Fibroblast of peridontal ligament (primary cell): ENCODE data around the gene ZNF248.
"Not testable (repeated sequence)": the region's sequence is repeated elsewhere in the genome, so short reads cannot be mapped to it uniquely, and the experiment has no call there.

Source experiments
- DNase-seq: peaks from one replicate; pipeline ENCODE4 v3.0.0-alpha.2; 2010; ENCODE audit errors: extremely low read depth

Gene ZNF248

DNA sequence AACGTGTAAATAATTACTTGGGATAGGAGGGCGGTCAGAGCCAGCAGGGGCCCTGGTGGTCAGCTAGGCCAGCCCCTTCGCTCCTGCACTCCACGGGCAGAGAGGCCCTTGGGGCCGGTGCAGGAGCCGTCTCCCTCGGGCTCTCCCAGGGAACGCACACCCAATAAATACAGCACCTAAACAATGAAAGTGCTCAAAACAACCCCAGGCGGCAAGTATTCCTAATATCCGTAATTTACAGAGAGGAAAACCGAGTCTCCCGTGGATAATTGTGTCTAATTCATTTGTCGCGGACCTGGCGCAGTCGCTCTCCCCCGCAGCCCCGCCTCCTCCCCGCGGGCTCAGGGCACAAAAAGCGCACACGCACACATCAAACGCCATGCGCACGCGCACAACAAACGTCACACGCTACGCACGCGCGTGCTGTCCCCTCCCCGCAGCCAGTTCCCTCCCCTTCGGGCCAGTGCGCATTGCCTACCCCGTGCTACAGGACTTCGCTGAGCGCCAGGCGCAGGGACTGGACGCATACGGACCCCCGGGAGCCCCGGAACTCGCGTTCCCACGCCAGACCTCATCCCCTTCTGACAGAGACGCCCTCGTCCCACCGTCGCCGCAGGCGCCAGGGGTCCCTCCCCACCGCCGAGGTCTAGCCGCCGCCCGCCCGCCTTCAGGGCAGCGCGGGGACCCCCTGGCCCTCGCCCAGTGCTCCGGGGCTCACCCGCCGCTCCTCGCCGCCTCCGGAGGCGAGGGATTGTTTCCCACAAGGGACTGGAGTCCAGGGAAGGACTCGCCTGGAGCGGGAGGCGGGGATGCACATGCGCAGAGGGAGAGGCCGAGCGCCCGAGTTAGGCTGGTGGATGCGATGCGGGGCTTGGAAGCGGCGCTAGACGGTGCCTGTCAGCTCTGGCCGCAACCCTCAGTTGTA lies at the start of gene ZNF248:
Gene ZNF248 (minus strand): TSS at position 324 of the 925 bp plus-strand sequence. CDS start 1,300 bp downstream, outside the sequence.
- DNase-seq: peak; percentile 96

DNA sequence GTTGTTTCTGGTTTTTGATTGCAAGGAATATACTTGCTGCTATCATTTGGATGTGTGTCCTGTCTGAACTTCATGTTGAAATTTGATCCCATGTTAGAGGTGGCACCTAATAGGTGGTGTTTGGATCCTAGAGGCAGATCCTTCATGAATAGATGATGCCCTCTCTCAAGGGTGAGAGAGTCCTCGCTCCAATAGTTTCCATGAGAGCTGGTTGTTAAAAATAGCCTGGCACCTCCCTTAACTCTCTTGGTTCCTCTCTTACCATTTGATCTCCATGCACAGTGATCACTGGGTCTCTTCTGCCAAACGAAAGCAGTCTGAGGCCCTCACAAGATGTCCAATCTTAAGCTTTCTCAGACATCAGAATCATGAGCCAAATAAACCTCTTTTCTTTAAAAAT lies 49.0 kb upstream of the ZNF248 start:
- DNase-seq: no peak

DNA sequence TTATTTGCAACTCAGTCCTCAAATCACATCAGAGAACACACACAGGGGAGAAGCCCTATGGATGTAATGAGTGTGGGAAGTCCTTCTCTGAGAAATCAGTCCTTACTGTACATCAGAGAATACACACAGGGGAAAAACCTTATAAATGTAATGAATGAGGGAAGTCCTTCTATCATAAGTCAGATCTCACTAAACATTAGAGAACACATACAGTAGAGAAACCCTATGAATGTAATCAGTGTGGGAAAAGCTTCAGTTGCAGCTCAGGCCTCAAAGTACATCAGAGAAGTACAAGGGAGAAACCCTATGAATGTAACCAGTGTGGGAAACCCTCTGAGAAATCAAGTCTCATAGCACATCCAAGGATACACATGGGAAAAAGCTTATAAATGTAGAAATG lies 39.0 kb upstream of the ZNF248 start:
- no peak for DNase-seq

DNA sequence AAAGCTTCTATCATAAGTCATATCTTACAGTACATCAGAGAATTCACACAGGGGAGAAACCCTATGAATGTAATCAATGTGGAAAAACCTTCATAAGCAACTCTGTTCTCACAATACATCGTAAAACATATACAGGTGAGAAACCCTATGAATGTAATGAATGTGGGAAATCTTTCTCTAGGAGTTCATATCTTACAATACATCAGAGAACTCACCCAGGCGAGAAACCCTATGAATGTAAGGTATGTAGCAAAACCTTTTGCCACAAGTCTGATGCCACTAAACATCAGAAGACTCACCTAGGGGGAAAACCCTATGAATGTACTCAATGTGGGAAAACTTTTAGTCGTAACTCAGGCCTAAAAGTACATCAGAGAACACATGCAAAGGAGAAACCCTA lies 38.3 kb upstream of the ZNF248 start:
- no peak for DNase-seq

DNA sequence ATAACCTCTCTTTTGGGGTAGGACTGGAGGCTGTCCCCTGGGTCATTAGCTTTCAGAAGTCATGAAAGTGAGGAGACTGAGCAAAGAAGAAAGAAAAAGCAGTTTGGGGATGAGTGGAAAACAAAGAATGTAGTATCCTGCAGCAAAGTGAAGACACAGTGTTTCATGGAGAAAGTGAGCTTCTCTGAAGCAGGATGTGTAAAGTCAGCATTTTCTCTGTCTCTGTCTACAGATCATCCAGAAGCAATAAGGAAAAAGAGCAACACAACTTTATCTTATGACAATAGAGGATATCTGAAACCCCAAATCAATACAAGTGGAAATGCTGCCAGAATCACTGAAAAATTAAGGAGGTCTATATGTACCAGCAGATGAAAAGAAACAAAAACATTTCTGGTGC lies 28.4 kb upstream of the ZNF248 start:
- DNase-seq: no peak

DNA sequence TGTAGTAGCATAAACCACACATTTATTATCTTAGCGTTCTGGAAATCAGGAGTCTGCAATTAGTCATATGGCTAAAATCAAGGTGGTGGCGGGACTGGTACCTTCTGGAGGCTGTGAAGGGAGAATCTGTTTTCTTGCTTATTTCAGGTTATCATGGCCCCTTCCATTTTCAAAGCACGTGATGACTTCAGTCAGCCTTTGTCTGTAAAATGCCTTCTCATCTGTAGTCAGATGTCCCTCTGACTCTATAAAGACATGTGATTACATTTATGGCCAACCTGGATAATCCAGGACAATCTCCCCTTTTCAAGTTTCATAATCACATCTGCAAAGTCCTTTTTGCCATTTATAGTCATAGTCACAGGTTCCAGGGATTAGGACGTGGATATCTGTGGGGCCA lies 15.5 kb upstream of the ZNF248 start:
- DNase-seq: no peak

DNA sequence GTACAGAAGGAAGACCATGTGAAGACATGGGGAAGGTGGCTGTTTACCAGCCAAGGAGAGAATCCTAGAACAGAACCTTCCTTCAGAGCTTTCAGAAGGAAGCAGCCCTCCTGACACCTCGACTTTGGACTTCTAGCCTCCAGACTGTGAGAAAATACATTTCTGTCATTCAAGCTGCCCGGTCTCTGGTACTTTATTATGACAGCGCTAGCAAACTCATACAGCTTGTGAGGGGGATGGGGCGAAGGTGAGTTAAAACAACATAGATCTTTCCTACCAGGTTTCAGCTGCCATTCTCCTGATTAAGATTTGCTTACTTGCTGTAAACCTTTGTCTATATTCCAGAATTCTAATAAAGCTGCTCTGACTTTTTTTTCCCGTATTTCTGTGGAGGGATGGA lies 14.9 kb upstream of the ZNF248 start:
- no peak for DNase-seq

DNA sequence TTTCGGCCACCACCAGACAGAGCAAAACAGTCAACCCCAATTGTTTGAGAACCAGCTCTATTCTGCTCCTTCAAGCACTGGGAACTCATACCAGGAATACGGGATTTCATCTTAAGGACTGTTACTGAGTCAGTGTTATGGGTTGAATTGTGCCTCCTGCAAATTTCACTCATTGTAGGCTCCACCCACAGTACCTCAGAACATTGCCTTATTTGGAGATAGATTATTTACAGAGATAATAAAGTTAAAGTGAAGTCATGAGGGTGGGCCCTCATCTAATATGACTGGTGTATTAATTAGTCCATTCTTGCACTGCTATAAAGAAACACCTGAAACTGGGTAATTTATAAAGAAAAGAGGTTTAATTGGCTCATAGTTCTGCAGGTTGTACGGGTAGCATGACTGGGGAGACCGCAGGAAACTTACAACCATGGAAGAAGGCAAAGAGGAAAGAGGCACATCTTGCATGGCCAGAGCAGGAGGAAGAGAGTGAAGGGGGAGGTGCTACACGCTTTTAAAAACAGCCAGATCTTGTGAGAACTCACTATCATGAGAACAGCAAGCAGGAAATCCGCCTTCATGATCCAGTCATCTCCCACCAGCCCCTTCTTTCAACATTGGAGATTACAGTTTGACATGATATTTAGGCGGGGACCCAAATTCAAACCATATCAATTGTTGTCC lies 14.3 kb upstream of the ZNF248 start:
- no peak for DNase-seq

DNA sequence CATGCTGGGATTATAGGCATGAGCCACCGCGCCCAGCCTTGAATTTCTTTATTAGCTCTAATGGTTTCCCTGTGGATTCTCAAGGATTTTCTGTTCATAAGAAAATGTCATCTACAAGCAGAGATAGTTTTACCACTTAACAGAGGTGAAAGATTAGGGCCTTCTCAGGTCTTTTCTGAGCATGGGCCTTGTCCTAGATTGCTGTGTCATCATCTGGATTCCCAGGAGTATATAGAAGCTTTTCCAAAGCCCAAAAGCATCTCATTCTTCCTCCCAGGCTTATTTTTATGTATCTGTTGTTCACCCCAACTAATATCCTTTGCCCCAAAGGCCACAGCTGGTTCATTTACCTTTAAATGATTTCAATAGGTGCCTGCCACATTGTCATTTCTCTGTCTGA lies 13.7 kb upstream of the ZNF248 start:
- DNase-seq: no peak

DNA sequence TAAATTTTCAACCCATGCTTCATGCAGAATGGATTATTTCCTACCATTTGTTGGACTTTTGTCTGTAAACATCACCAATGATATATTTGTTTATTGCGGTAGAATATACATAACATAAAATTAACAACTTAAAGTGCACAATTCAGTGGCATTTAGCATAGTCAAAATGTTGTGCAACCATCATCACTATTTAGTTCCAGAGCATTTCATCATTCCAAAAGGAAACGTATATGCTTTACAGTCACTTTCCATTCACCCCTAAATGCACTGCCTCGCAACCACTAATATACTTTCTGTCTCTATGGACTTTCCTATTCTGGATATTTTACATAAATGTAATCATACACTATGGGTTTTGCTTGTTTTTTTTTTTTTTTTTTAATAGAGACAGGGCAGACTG lies 11.4 kb upstream of the ZNF248 start:
- no peak for DNase-seq

DNA sequence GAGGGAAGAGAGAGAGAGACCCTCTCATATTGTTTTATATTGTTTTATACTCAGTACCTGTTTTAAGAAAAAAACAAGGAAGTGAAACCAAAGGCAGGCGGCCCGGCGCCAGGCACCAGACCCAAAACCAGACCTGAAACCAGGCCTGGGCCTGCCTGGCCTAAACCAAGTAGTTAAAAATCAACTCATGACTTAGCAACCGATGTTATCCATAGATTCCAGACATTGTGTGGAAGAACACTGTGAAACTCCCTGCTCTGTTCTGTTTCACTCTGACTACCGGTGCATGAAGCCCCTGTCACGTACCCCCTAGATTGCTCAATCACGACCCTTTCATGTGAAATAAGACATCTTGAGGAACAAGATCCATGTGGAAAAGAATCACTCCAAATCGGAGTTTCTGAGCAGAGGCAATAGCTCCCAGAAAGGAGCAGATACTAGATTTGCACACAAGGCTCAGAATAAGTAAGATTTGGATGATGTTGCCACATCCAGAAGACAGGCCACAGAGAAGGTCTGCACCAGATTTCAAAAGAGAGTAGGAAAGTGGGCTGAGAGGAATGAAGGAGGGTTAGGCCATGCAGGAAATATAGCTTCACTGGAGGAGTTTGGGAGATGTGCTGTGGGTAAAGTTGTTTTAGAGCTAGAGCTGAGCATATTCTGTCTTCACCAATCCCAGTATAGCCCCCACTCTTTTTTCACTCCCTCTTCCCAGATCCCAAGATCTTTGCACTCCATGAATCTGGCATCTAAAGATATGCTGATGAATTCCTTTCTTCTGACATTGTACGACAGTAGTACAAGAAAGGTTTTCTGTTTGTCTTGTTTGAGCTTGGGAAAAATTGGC lies 8.8 kb upstream of the ZNF248 start:
- no peak for DNase-seq

DNA sequence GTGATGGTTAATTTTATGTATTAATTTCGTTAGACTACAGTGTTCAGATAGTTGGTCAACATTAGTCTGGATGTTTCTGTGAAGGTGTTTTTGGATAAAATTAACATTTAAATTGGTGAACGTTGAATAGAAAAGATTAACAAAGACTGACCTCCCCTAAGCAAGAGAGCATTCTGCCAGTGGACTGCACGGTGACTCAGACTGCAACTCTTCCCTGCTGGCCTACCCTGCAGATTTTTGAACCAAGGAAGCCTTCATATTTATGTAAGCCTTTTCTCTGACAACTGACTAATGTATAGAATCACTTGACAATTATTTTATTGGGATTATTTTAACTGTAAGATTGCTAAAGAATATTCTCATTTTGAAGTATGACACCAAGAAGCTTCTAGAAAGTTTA lies 7.9 kb upstream of the ZNF248 start:
- peak; percentile 4 for DNase-seq

DNA sequence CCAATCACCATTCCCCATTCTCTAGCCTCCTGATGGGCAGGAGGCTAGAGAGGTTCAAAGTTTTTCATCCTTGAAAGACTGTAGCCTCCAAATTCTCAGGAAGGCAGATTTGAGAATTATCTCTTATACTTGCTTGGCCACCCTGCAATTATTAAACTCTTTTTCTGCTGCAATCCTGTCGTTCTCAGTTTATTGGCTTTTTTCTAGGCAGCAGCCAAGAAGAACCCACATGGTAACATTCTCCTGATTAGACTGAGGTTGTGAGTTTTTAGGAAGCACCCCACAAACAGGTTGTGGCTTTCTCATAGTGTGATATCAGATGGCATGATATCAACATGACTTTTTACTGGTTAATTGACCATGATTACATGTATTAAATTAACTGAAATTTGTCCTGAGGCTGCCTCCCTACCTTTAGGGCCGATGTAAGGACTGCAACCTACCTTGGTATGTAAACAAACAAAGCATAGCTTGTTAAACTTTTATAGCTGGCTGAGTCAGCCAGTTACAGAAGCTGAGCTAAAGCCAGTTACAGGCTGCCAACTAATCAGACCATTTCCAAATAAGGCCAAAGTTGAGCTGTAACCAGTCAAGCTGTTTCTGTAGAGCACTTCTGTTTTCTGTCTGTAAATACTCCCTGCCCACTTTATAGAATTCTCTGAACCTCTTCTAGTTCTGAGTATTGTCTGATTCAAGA lies 3.2 kb upstream of the ZNF248 start:
- DNase-seq: peak; percentile 88

DNA sequence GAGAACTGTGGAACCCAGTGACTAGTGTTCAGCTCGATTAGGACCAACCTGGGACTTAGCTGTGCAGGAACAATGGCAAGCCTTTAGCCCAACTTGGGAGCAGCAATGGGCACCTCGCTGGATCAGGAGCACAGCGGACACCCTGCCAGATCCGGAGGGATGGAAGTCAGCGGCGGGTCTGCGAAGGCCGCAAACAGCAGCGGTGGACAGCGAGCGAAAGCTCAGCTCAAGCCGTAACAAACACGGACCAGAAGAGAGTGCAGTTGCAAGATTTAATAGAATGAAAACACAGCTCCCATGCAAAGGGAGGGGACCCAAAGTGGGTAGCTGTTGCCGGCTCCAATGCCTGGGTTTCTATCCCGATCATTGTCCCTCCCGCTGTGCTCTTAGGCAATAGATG lies 1.9 kb upstream of the ZNF248 start:
- not testable (repeated sequence) for DNase-seq

DNA sequence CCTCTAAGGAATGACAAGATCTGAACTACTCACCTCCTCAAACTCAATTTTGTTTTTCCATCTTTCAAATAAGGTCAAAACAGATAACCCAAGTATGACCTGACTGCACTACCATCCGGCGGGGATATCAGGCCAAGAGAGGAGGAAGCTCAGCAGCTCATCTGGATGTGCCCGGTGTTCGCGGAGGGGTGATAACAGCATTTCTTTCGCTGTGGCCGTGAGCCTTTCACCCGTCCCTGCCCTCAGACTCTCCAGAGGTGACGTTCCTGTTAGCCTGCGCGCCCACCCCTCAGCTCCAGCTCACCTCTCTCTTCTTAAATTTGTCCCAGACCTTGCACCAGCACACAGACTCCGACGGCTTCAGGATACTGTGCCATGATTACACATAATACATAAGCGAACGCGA lies 526 bp downstream of the ZNF248 start:
- DNase-seq: peak; percentile 23

DNA sequence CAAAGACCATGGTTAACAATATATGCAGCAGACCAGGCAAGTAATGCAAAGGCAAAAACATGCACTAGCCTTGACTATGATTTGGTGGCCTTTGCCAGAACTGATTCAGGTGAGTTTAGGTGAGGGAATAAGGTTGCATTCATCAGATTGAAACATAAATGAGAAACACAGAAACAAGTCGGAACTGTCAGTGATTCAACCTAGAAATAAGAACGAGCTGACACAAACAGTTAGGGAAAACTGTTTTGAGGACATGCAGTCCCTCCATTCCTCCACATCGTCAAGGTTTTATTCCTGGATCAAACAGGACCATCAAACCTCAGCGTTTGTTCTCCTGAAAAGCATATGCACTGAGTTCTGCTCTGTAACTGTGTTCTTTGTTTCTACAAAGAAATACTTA lies 1.8 kb downstream of the ZNF248 start:
- peak; percentile 15 for DNase-seq

DNA sequence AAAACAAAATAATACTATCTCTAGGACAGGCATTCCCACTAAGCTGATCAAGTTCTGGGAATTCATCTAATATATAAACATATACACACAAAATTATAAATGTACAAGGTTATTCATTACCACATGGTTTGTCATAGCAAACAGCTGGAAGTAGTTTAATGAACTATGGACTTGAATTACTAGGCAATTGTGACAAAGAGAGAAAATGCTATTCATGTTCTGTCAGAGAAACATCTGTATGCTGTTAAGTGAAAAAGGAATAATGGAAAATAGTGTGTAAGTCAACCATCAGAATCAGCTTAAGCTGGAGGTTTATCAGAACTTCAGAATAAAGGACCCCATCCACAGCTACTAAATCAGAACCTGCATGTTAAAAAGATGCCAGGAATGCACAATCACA lies 2.8 kb downstream of the ZNF248 start:
- peak; percentile 78 for DNase-seq

DNA sequence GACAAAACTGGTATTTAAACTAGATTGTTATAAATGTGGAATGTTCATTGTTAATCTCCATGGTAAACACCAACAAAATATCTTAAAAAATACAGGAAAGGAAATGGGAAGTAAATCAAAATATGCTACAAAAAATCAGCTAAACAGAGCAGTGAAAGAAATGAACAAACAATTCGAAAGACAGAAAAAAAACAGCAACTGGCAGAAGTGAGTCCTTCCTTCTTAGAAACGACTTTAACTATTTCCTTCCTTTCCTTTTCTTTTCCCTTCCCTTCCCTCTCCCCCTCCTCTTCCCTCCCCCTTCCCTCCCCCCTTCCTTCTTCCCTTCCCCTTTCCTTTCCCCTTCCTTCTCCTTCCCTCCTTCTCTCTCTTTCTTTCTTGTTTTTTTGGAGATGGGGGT lies 12.8 kb downstream of the ZNF248 start:
- DNase-seq: no peak

DNA sequence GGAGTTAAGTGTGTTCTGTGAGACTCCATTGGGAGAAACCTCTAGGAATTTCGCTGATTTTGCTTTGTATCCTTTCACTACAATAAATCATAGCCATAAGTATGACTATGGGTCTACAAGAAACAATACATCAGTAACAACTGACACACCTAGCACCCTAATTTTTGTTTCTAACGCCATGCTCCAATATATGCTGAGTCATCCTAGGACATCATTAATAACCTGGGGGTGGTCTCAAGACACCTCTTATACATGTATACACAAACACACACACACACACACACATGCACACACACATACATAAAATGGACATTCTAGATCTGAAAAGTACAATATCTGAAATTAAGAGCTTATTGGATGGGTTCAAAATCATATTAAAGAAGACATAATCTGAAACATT lies 18.2 kb downstream of the ZNF248 start:
- no peak for DNase-seq

DNA sequence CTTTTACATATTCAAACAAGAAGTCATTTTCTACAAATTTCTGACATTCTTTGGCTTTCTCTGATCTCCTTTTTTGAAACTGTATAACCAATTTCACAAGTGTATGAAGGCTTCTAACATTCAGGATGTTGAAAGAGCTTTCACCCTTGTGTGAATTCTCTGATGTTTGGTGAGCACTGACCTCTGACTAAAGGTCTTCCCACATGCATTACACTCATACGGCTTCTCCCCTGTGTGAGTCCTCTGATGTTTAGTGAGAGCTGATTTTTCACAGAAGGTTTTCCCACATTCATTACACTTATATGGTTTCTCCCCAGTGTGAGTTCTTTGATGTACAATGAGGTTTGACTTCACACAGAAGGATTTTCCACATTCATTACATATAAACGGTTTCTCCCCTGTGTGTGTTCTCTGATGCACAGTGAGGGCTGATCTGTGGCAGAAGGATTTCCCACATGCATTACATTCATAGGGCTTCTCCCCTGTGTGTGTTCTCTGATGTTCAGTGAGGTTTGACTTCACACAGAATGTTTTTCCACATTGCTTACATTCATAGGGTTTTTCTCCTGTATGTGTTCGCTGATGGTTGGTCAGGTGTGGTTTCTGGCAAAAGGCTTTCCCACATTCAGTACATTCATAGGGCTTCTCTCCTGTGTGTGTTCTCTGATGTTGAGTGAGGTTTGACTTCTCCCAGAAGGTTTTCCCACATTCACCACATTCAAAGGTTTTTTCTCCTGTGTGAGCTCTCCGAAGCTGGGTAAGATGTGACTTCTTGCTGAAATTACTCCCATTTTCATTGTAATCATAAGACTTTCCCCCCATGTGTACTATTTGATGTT lies 25.7 kb downstream of the ZNF248 start:
- peak; percentile 1 for DNase-seq

DNA sequence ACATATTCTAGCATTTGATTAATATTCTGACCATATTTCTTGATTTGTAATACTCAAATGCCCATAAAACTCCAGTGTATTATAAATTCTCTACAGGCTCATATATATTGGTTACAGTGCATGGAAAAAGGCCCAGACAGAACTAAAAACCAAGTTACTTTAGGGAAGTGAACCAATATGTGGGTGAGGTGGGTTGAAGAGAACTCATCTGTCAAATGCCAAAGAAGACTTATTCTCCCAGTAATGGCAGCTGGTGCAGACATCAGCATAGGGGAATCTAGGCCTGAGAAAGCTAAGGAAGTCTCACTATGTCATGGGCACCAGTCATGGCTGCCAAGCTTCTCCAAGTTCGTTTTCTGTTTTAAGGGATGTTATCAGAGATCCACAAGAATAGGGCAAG lies 30.6 kb downstream of the ZNF248 start:
- DNase-seq: no peak
